NB4 (cell line): ENCODE results near the gene ABCA4.

Experiments used
- MYC ChIP-seq: IDR thresholded peaks from 2 replicates; pipeline ENCODE4 v1.6.1; 2011; ENCODE audit warnings: low read depth, low read length
- TF ChIP-seq, protein P1 (sequence below): IDR thresholded peaks from one replicate; pipeline ENCODE4 v1.5.1; 2012; ENCODE audit warnings: low read depth, low read length

DNA sequence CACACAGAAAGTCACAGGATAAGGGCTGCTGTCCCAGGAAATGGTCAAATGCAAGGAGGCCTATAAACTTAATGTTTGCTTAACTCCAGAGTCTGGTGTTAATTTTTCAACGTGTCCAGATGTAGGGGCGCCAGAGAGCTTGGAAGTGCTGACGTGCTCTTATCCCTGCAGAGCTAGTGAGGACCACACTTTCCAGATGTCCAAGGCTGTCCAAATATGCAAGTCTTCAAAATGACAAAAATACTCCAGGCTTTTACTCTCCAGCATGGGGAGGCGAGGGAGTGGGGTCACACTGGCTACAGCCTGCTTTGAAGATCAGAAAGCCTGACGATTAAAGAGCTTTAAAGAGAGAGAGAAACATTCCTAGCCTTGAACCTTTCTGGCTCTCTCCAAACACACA, 57.6 kb downstream of the ABCA4 start:
- TF ChIP-seq, protein P1, sequence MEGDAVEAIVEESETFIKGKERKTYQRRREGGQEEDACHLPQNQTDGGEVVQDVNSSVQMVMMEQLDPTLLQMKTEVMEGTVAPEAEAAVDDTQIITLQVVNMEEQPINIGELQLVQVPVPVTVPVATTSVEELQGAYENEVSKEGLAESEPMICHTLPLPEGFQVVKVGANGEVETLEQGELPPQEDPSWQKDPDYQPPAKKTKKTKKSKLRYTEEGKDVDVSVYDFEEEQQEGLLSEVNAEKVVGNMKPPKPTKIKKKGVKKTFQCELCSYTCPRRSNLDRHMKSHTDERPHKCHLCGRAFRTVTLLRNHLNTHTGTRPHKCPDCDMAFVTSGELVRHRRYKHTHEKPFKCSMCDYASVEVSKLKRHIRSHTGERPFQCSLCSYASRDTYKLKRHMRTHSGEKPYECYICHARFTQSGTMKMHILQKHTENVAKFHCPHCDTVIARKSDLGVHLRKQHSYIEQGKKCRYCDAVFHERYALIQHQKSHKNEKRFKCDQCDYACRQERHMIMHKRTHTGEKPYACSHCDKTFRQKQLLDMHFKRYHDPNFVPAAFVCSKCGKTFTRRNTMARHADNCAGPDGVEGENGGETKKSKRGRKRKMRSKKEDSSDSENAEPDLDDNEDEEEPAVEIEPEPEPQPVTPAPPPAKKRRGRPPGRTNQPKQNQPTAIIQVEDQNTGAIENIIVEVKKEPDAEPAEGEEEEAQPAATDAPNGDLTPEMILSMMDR: peak; percentile 19
- TF ChIP-seq MYC: no peak
